Measurements from ENCODE around the gene IRF8. TPM values are rescaled to one million over a fixed set of nuclear protein-coding genes. Genes with fewer than 3 reads are reported as not detected.
A peak's percentile ranks its signal among the peaks of the same experiment; 100 is the strongest.

Gene IRF8
- total RNA-seq, 1 donor from 2014 or later, result not detected

GRCh38 chr16:85945424-85945751 is 46.4 kb downstream of the IRF8 start:
- H3K27ac Mint-ChIP-seq (ENCODE audit: unreplicated experiment), result no peak overlapping the region
- H3K36me3 Mint-ChIP-seq (ENCODE audit: low read depth), result no peaks in the 10 kb centered on the region
- peaks cover 69% of the 10 kb centered on the region for H3K27me3 Mint-ChIP-seq (ENCODE audit: low read depth)
- no peak for TF ChIP-seq CTCF (IDR thresholded peaks at IDR 0.05)
- no peak for DNase-seq (ENCODE audit: low spot score)
- H3K9me3 Mint-ChIP-seq (ENCODE audit: low read depth), result no peaks in the 10 kb centered on the region
- H3K4me1 Mint-ChIP-seq (ENCODE audit: low read depth), result no peaks in the 10 kb centered on the region
- no peak overlapping the region for H3K4me3 Mint-ChIP-seq (ENCODE audit: unreplicated experiment)

- no peaks in the 10 kb centered on the region for H3K9me3 Mint-ChIP-seq (ENCODE audit: low read depth)
- H3K36me3 Mint-ChIP-seq (ENCODE audit: low read depth), result no peaks in the 10 kb centered on the region
- no peak for DNase-seq (ENCODE audit: low spot score)
- no peak overlapping the region for H3K27ac Mint-ChIP-seq (ENCODE audit: unreplicated experiment)
- TF ChIP-seq CTCF (IDR thresholded peaks at IDR 0.05), result no peak
- H3K4me1 Mint-ChIP-seq (ENCODE audit: low read depth), result no peaks in the 10 kb centered on the region
- H3K4me3 Mint-ChIP-seq (ENCODE audit: unreplicated experiment), result no peak overlapping the region
- H3K27me3 Mint-ChIP-seq (ENCODE audit: low read depth), result peaks cover 79% of the 10 kb centered on the region
These were observed 47.7 kb downstream of the IRF8 start for GRCh38 chr16:85946541-85947124.

DNA sequence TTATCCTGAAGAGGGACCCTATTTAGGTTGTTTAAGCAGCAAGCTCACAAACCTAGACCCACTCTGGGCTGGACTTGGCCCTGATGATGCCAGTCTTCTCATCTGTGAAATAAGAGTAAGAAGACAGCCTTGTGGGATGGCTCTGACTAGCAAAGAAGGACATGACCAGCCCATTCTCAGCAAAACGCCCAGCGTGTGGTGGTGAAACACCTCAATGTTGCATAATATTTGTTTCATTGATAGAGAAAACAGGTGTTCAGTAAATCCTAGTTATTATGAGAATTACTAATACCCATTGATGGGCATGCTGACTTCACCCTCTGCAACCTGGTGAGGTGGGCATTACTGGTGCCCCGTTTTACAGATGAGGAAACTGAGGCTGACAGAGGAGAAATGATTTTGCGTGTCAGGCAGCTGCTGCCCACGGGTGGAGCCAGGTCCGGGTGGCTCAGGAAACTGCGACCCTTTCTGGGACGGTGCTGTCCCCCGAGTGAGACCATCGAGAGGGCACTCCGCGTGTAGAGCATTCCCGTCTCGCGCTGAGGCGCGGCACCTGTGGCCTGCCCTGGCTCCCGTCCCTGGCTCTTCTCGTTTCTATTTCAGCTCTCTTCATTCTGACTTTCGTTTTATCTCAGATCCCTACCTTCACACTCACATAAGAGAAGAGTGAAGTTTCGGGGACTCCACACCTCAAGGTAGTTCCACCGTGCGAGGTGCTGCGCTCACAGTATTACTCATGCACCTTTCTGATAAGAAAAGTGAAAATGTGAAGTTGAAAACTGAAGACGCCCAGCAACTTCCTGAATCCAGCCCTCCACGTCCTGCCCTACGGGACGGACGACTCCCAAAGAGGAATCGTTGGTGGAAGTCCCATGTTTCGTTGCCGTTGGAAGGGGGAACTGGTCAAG is 48.5 kb downstream of the IRF8 start:
- no peak overlapping the region for H3K27ac Mint-ChIP-seq (ENCODE audit: unreplicated experiment)
- H3K36me3 Mint-ChIP-seq (ENCODE audit: low read depth), result no peaks in the 10 kb centered on the region
- DNase-seq (ENCODE audit: low spot score), result peak; percentile 63
- no peak for TF ChIP-seq CTCF (IDR thresholded peaks at IDR 0.05)
- H3K4me3 Mint-ChIP-seq (ENCODE audit: unreplicated experiment), result no peak overlapping the region
- no peaks in the 10 kb centered on the region for H3K4me1 Mint-ChIP-seq (ENCODE audit: low read depth)
- no peaks in the 10 kb centered on the region for H3K9me3 Mint-ChIP-seq (ENCODE audit: low read depth)
- peaks cover 75% of the 10 kb centered on the region for H3K27me3 Mint-ChIP-seq (ENCODE audit: low read depth)

GRCh38 chr16:85948138-85948509 is 49.2 kb downstream of the IRF8 start:
- H3K27me3 Mint-ChIP-seq (ENCODE audit: low read depth), result peaks cover 76% of the 10 kb centered on the region
- no peak for DNase-seq (ENCODE audit: low spot score)
- TF ChIP-seq CTCF (IDR thresholded peaks at IDR 0.05), result no peak
- H3K4me1 Mint-ChIP-seq (ENCODE audit: low read depth), result no peaks in the 10 kb centered on the region
- no peak overlapping the region for H3K27ac Mint-ChIP-seq (ENCODE audit: unreplicated experiment)
- no peaks in the 10 kb centered on the region for H3K9me3 Mint-ChIP-seq (ENCODE audit: low read depth)
- no peak overlapping the region for H3K4me3 Mint-ChIP-seq (ENCODE audit: unreplicated experiment)
- no peaks in the 10 kb centered on the region for H3K36me3 Mint-ChIP-seq (ENCODE audit: low read depth)

GRCh38 chr16:85948616-85949265 is 49.8 kb downstream of the IRF8 start:
- no peak for TF ChIP-seq CTCF (IDR thresholded peaks at IDR 0.05)
- H3K4me3 Mint-ChIP-seq (ENCODE audit: unreplicated experiment), result no peak overlapping the region
- H3K36me3 Mint-ChIP-seq (ENCODE audit: low read depth), result no peaks in the 10 kb centered on the region
- no peak overlapping the region for H3K27ac Mint-ChIP-seq (ENCODE audit: unreplicated experiment)
- no peaks in the 10 kb centered on the region for H3K9me3 Mint-ChIP-seq (ENCODE audit: low read depth)
- peaks cover 77% of the 10 kb centered on the region for H3K27me3 Mint-ChIP-seq (ENCODE audit: low read depth)
- peak; percentile 58 for DNase-seq (ENCODE audit: low spot score)
- no peaks in the 10 kb centered on the region for H3K4me1 Mint-ChIP-seq (ENCODE audit: low read depth)

All from chondrocyte (in vitro differentiated cells).